OCI-LY3 (cell line): ENCODE data around the gene NCBP3.

ENCODE experiments used
- EZH2phosphoT487 ChIP-seq: fragments of 200-600 bp; shearing (Covaris generic); IDR thresholded peaks from 2 replicates; pipeline ENCODE4 v1.6.1; 2018; ENCODE audit warnings: antibody characterized with exemption, mixed run types, low read depth
- TF ChIP-seq, protein P1 (sequence below): fragments of 200-600, 300-600 bp; sonication (generic); IDR thresholded peaks from 2 replicates; pipeline ENCODE4 v1.5.1; 2014; ENCODE audit warnings: antibody characterized with exemption, low read length, low read depth

GRCh38 chr17:3865176-3865575 is 19.1 kb upstream of the NCBP3 start:
- TF ChIP-seq, protein P1, sequence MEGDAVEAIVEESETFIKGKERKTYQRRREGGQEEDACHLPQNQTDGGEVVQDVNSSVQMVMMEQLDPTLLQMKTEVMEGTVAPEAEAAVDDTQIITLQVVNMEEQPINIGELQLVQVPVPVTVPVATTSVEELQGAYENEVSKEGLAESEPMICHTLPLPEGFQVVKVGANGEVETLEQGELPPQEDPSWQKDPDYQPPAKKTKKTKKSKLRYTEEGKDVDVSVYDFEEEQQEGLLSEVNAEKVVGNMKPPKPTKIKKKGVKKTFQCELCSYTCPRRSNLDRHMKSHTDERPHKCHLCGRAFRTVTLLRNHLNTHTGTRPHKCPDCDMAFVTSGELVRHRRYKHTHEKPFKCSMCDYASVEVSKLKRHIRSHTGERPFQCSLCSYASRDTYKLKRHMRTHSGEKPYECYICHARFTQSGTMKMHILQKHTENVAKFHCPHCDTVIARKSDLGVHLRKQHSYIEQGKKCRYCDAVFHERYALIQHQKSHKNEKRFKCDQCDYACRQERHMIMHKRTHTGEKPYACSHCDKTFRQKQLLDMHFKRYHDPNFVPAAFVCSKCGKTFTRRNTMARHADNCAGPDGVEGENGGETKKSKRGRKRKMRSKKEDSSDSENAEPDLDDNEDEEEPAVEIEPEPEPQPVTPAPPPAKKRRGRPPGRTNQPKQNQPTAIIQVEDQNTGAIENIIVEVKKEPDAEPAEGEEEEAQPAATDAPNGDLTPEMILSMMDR = no peak
- no peak for TF ChIP-seq EZH2phosphoT487
